ENCODE results near the gene MIEF2. TPM values are rescaled to one million over a fixed set of nuclear protein-coding genes. Genes with fewer than 3 reads are reported as not detected.

The MIEF2 gene
- total RNA-seq, 1 donor from 2014 or later = 7.4 TPM

DNA sequence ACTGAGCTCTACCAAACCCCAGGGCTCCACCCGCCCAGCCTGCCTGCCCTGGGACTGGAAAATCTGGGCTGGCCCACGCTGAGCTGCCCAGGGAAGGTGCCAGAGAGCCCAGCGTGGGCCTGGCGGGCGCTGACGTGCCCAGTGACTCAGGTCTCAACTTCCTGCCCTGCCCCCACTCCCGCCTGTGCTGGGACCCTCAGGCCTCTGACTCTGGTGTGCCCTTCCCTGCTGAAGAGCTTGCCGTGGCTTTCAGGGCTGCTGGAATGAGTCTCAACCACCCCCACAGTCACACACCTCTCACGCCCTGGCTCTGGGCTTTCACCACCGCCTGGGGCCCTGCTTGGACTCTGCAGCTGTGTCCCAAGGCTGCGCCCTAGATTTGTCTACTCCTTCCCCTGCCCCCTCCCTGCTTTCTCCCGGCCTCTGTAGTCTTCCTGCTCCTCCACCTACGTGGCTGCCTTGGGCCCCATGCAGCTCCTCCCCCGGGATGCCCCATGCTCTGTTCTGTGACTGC, 24.7 kb upstream of the MIEF2 start:
- Mint-ChIP-seq H3K36me3 (ENCODE audit: unreplicated experiment) (no peaks in the 10 kb centered on the region), H3K4me3 (ENCODE audit: unreplicated experiment) (peak overlapping the region; percentile 11), H3K4me1 (ENCODE audit: low read depth, unreplicated experiment) (peaks cover 7% of the 10 kb centered on the region), H3K27me3 (ENCODE audit: unreplicated experiment) (peaks cover 14% of the 10 kb centered on the region), H3K9me3 (ENCODE audit: unreplicated experiment) (peaks cover 1% of the 10 kb centered on the region), H3K27ac (ENCODE audit: unreplicated experiment) (peak overlapping the region; percentile 29)
- no peak for DNase-seq
- no peak for TF ChIP-seq CTCF (IDR thresholded peaks at IDR 0.05; ENCODE audit: partially characterized antibody, unreplicated experiment)

- no peak for TF ChIP-seq CTCF (IDR thresholded peaks at IDR 0.05; ENCODE audit: partially characterized antibody, unreplicated experiment)
- H3K4me1 Mint-ChIP-seq (ENCODE audit: low read depth, unreplicated experiment) = peaks cover 5% of the 10 kb centered on the region
- H3K36me3 Mint-ChIP-seq (ENCODE audit: unreplicated experiment) = no peaks in the 10 kb centered on the region
- peaks cover 14% of the 10 kb centered on the region for H3K27me3 Mint-ChIP-seq (ENCODE audit: unreplicated experiment)
- DNase-seq = no peak
- peak overlapping the region; percentile 29 for H3K27ac Mint-ChIP-seq (ENCODE audit: unreplicated experiment)
- peak overlapping the region; percentile 11 for H3K4me3 Mint-ChIP-seq (ENCODE audit: unreplicated experiment)
- peaks cover 3% of the 10 kb centered on the region for H3K9me3 Mint-ChIP-seq (ENCODE audit: unreplicated experiment)
Observed at GRCh38 chr17:18236494-18236893, 24.0 kb upstream of the MIEF2 start.

DNA sequence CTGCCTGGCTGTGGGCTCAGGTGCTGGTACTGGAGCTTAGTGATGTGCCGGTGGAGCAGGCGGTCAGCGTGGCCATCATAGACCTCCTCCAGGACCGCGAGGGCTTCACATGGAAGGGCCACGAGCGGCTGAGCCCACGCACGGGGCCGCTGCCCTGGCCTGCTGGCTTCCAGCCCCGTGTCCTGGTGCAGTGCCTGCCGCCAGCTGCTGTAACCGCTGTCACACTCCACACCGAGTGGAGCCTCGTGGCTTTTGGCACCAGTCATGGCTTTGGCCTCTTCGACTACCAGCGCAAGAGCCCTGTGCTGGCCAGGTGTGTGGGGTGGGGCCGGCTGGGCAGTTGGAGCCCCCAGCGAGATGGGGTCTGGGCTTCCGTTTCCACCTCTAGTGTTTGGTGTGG, 23.0 kb upstream of the MIEF2 start:
- Mint-ChIP-seq H3K4me1 (ENCODE audit: low read depth, unreplicated experiment) (peaks cover 5% of the 10 kb centered on the region), H3K36me3 (ENCODE audit: unreplicated experiment) (no peaks in the 10 kb centered on the region), H3K27ac (ENCODE audit: unreplicated experiment) (no peak overlapping the region), H3K4me3 (ENCODE audit: unreplicated experiment) (no peak overlapping the region), H3K27me3 (ENCODE audit: unreplicated experiment) (peaks cover 14% of the 10 kb centered on the region), H3K9me3 (ENCODE audit: unreplicated experiment) (peaks cover 3% of the 10 kb centered on the region)
- no peak for DNase-seq
- TF ChIP-seq CTCF (IDR thresholded peaks at IDR 0.05; ENCODE audit: partially characterized antibody, unreplicated experiment) = no peak

- Mint-ChIP-seq H3K9me3 (ENCODE audit: unreplicated experiment) (peaks cover 1% of the 10 kb centered on the region), H3K27ac (ENCODE audit: unreplicated experiment) (no peak overlapping the region), H3K36me3 (ENCODE audit: unreplicated experiment) (no peaks in the 10 kb centered on the region), H3K4me3 (ENCODE audit: unreplicated experiment) (no peak overlapping the region), H3K27me3 (ENCODE audit: unreplicated experiment) (peaks cover 14% of the 10 kb centered on the region), H3K4me1 (ENCODE audit: low read depth, unreplicated experiment) (peaks cover 5% of the 10 kb centered on the region)
- no peak for TF ChIP-seq CTCF (IDR thresholded peaks at IDR 0.05; ENCODE audit: partially characterized antibody, unreplicated experiment)
- no peak for DNase-seq
Observed at GRCh38 chr17:18238299-18238698, 22.2 kb upstream of the MIEF2 start.

GRCh38 chr17:18240449-18240848, 20.0 kb upstream of the MIEF2 start:
- H3K36me3 Mint-ChIP-seq (ENCODE audit: unreplicated experiment) = no peaks in the 10 kb centered on the region
- peaks cover 12% of the 10 kb centered on the region for H3K27me3 Mint-ChIP-seq (ENCODE audit: unreplicated experiment)
- H3K9me3 Mint-ChIP-seq (ENCODE audit: unreplicated experiment) = peaks cover 1% of the 10 kb centered on the region
- H3K4me3 Mint-ChIP-seq (ENCODE audit: unreplicated experiment) = no peak overlapping the region
- no peak overlapping the region for H3K27ac Mint-ChIP-seq (ENCODE audit: unreplicated experiment)
- TF ChIP-seq CTCF (IDR thresholded peaks at IDR 0.05; ENCODE audit: partially characterized antibody, unreplicated experiment) = no peak
- H3K4me1 Mint-ChIP-seq (ENCODE audit: low read depth, unreplicated experiment) = peaks cover 5% of the 10 kb centered on the region
- DNase-seq = no peak

Data from glutamatergic neuron (in vitro differentiated cells).